Measurements from ENCODE around the gene EFNB3. TPM values are rescaled to one million over a fixed set of nuclear protein-coding genes. Genes with fewer than 3 reads are reported as not detected.

The EFNB3 gene
- polyA plus RNA-seq, 2 of the 4 experiments (the other 2 are of a cell fraction), result 1.7 to 1.9 TPM

DNA sequence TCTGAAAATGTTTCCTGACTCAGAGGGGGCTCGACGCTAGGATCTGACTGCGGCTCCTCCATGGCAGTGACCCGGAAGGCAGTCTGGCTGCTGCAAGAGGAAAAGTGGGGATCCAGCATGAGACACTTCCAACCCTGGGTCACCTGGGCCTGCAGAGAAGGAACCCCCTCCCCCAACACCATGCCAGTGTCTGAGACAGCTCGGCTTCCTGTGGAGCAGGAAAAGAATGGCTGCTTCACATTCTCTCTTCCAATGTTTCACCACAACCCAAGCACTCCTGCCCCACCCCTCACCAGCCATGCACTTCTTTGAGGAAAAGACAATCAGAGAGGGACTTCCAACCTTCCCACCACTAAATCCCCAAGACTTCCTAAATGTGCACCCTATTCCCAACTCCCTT is 28.5 kb upstream of the EFNB3 start (continued):
- TF ChIP-seq REST (IDR thresholded peaks at IDR 0.05), result no peak
- TF ChIP-seq RNF2 (IDR thresholded peaks at IDR 0.05; ENCODE audit: borderline replicate concordance, low read depth), result no peak
- TF ChIP-seq MYC (IDR thresholded peaks at IDR 0.05; ENCODE audit: borderline replicate concordance, low read length), result no peak

DNA sequence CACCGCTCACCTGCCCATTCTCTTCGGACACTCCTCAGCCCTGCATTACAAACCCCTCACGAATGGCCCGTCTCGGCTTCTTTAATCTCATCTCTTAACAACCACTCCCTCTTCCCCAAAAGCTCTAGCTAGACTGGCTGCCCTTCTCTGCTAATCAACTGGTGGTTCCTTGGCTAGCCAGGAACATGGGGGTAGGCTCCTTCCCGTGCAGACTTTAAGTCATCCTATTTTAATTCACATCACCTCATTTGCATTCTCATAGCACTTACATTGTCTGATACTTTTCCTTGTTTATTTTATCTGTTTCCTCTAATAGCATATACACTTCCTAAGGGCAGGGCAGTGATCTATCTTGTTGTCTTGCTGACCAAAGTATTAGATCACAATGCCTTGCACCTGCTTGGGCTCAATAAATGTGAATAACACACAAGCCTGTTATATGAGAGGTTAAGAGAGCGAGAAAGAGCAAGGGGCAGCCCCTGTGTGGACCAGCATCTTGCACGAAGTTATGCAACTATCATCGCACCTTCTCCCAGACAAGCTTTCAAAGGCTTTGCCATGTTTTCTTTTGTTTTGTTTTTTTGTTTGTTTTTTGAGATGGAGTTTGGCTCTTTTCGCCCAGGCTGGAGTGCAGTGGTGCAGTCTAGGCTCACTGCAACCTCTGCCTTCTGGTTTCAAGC is 27.5 kb upstream of the EFNB3 start:
- Histone ChIP-seq H3K27ac (no peak overlapping the region), H3K4me1 (no peaks in the 10 kb centered on the region), H3K4me2 (no peak overlapping the region), H3K4me3 (no peak overlapping the region), H3K9me3 (peaks cover 9% of the 10 kb centered on the region)
- ChIA-PET CTCF (interaction anchor here (1.1 to 11.9 kb wide), 5 partner anchors 11 to 60 kb away, joined by 4 to 107 read pairs (median 6); partner anchors contain the start of genes SAT2, SHBG, TP53 and WRAP53), POLR2A (interaction anchor here (7.5 kb wide), 1 partner anchor 8 kb away, joined by 40 read pairs; the partner anchor contains the start of gene TP53)
- TF ChIP-seq HDAC2 (IDR thresholded peaks at IDR 0.05), result no peak
- TF ChIP-seq JUNB (IDR thresholded peaks at IDR 0.05), result no peak
- no peak for TF ChIP-seq ZFP36 (IDR thresholded peaks at IDR 0.05; ENCODE audit: borderline replicate concordance, partially characterized antibody)
- no peak for TF ChIP-seq SMC3 (IDR thresholded peaks at IDR 0.05)
- TF ChIP-seq TP53 (CRISPR knock-in tag; IDR thresholded peaks at IDR 0.05), result no peak
- no peak for TF ChIP-seq ESRRA (IDR thresholded peaks at IDR 0.05; ENCODE audit: borderline replicate concordance, low read length)
- TF ChIP-seq RCOR1 (IDR thresholded peaks at IDR 0.05; ENCODE audit: low read depth, low read length), result no peak
- no peak for TF ChIP-seq BHLHE40 (IDR thresholded peaks at IDR 0.05; ENCODE audit: low read depth, low read length)
- TF ChIP-seq REST (IDR thresholded peaks at IDR 0.05), result no peak
- no peak for TF ChIP-seq MAZ (IDR thresholded peaks at IDR 0.05; ENCODE audit: borderline replicate concordance, low read depth, low read length)
- TF ChIP-seq, protein P1, sequence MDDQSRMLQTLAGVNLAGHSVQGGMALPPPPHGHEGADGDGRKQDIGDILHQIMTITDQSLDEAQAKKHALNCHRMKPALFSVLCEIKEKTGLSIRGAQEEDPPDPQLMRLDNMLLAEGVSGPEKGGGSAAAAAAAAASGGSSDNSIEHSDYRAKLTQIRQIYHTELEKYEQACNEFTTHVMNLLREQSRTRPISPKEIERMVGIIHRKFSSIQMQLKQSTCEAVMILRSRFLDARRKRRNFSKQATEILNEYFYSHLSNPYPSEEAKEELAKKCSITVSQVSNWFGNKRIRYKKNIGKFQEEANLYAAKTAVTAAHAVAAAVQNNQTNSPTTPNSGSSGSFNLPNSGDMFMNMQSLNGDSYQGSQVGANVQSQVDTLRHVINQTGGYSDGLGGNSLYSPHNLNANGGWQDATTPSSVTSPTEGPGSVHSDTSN (IDR thresholded peaks at IDR 0.05), result no peak
- TF ChIP-seq GATA3 (IDR thresholded peaks at IDR 0.05; ENCODE audit: borderline replicate concordance), result no peak
- no peak for TF ChIP-seq FOXS1 (CRISPR knock-in tag; IDR thresholded peaks at IDR 0.05)
- no peak for TF ChIP-seq POLR2AphosphoS2 (conservative IDR thresholded peaks at IDR 0.05; ENCODE audit: low read length)
- TF ChIP-seq JUN (IDR thresholded peaks at IDR 0.05), result no peak
- ATAC-seq (0 out of 6 replicates have a peak, but pooled peaks of 1 of the 2 experiments have one; percentile 26), FAIRE-seq (no peak), DNase-seq (ENCODE audit: low read depth in 1 of 2, low spot score in 1 of 2) (no peak)
- WGBS (ENCODE audit: missing lambda C conversion rate), result 89% methylated on average over 10 of the region's 10 CpGs
